ENCODE results near the gene HOXC4.
"Not testable (repeated sequence)": the region's sequence is repeated elsewhere in the genome, so short reads cannot be mapped to it uniquely, and the experiment has no call there.

DNA sequence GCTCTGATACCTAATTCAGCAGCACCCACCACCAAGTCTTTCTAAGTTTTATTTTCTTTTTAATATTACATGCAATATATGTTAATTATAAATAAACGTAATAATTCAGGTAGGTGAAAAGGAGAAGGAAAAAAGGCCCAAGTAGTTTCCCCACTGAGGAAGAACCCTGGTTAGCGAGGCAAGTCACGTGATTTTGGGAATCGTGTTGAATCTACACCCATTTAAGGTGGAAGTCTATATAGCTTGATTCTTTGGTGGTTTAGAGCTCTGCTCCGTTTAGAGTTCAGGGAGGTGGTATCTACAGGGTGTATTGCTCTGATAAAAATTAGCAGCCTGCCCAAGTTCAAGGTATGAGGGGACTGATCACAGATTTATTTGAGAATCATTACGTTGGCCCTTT lies 47.0 kb downstream of the HOXC4 start:
- not testable (repeated sequence) for TF ChIP-seq EZH2 (IDR thresholded peaks at IDR 0.05; ENCODE audit: insufficient read depth, poor library complexity, severe bottlenecking); EZH2phosphoT487 (IDR thresholded peaks at IDR 0.05; ENCODE audit: insufficient read depth, low read depth)

Data from GM23248 (cell line).